Hepatocyte (in vitro differentiated cells): ENCODE measurements around the gene LRRC1. TPM values are rescaled to one million over a fixed set of nuclear protein-coding genes. Genes with fewer than 3 reads are reported as not detected.

Source experiments
- DNase-seq: peaks from one replicate; pipeline ENCODE4 v3.0.0-alpha.2; 2016; ENCODE audit warnings: low spot score
- H2AFZ ChIP-seq: fragments of 200-600 bp; sonication (generic); 2 replicates; pipeline ENCODE4 v1.6.0; 2016; ENCODE audit warnings: antibody characterized with exemption, mild to moderate bottlenecking
- H3K27ac ChIP-seq: fragments of 200-600 bp; sonication (generic); 2 replicates; pipeline ENCODE4 v1.5.1; 2016; ENCODE audit warnings: mild to moderate bottlenecking
- H3K27me3 ChIP-seq: fragments of 200-600 bp; sonication (generic); 2 replicates; pipeline ENCODE4 v1.6.1; 2016
- H3K36me3 ChIP-seq: fragments of 200-600 bp; sonication (generic); replicated peaks from 2 replicates; pipeline ENCODE4 v1.5.1; 2016; ENCODE audit warnings: low read depth; ENCODE audit not compliant: insufficient read depth
- H3K4me1 ChIP-seq: fragments of 200-600 bp; sonication (generic); 2 replicates; pipeline ENCODE4 v1.5.1; 2016; ENCODE audit warnings: mild to moderate bottlenecking, moderate library complexity; ENCODE audit not compliant: insufficient read depth
- H3K4me2 ChIP-seq: fragments of 200-600 bp; sonication (generic); 2 replicates; pipeline ENCODE4 v1.6.0; 2016
- H3K4me3 ChIP-seq: fragments of 200-600 bp; sonication (generic); 2 replicates; pipeline ENCODE4 v1.5.1; 2016; ENCODE audit warnings: mild to moderate bottlenecking
- H3K79me2 ChIP-seq: fragments of 200-600 bp; sonication (generic); 2 replicates; pipeline ENCODE4 v1.6.0; 2017; ENCODE audit warnings: mild to moderate bottlenecking
- H3K9me2 ChIP-seq: fragments of 200-600 bp; sonication (generic); replicated peaks from 2 replicates; pipeline ENCODE4 v1.6.0; 2017; ENCODE audit warnings: mild to moderate bottlenecking; ENCODE audit not compliant: insufficient read depth
- H3K9me3 ChIP-seq: fragments of 200-600 bp; sonication (generic); 2 replicates; pipeline ENCODE4 v1.5.1; 2016; ENCODE audit warnings: low read depth, mild to moderate bottlenecking
- H4K20me1 ChIP-seq: fragments of 200-600 bp; sonication (generic); 2 replicates; pipeline ENCODE4 v1.6.0; 2016; ENCODE audit warnings: mild to moderate bottlenecking; ENCODE audit not compliant: insufficient read depth, poor library complexity, severe bottlenecking
- EZH2 ChIP-seq: fragments of 200-600 bp; sonication (generic); IDR thresholded peaks from 2 replicates; pipeline ENCODE4 v1.6.1; 2016; ENCODE audit warnings: antibody characterized with exemption, mild to moderate bottlenecking, borderline replicate concordance
- EZH2phosphoT487 ChIP-seq: fragments of 200-600 bp; sonication (generic); IDR thresholded peaks from one replicate; pipeline ENCODE4 v1.6.1; 2018; ENCODE audit warnings: antibody characterized with exemption, mild to moderate bottlenecking, low read depth, moderate library complexity; ENCODE audit not compliant: unreplicated experiment, severe bottlenecking
- WGBS: methylation state at CpG from one replicate; pipeline ENCODE4 v1.1.6; 2016; ENCODE audit warnings: low lambda C conversion rate; ENCODE audit errors: missing lambda C conversion rate; 5-methylcytosine and 5-hydroxymethylcytosine counted together
- polyA plus RNA-seq: library from polyadenylated mRNA; unstranded; fragments of >200 nt; fragmentation: Nextera tagmentation; extraction: Ambion mirVana; gene quantifications from 2 replicates; pipeline ENCODE4 v1.2.1, GENCODE V29; 2016
- total RNA-seq: library from RNA; depleted of rRNA; stranded (reverse); fragments of >200 nt; gene quantifications from 2 replicates; pipeline ENCODE4 v1.2.3, GENCODE V29; 2014
- TF ChIP-seq, protein P1 (sequence below): fragments of 200-600 bp; sonication (generic); IDR thresholded peaks from 2 replicates; pipeline ENCODE4 v1.5.1; 2016; ENCODE audit warnings: antibody characterized with exemption, mild to moderate bottlenecking; ENCODE audit not compliant: poor library complexity

The LRRC1 gene
- total and polyA plus RNA-seq, 2 experiments from 2014 or later = 54.3 to 61.4 TPM

DNA sequence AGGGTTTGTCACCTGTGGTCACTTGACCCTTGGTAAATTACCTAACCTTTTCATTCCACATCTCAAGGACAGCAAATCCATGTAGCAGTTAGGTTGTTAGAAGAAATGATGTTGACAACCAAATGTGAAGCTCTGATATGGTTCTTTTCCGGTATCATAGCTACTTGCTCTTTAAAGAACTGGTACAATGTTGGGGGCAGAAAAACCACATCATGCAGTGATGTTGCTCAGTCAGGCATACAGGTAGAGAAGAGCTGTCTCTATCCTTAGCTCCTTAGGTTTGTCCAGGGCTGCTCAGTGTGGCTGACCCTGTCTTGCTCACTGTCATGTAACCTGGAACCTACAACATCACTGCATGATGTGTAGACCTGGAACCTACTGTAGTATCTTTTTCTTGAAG lies 135.5 kb downstream of the LRRC1 start:
- Histone ChIP-seq H3K27ac (no peak overlapping the region), H3K79me2 (peaks cover under 1% of the 10 kb centered on the region), H2AFZ (no peak overlapping the region), H3K27me3 (no peaks in the 10 kb centered on the region), H3K4me1 (peaks cover 9% of the 10 kb centered on the region), H3K4me2 (no peak overlapping the region), H3K36me3 (no peaks in the 10 kb centered on the region), H3K9me2 (no peaks in the 10 kb centered on the region), H3K4me3 (no peak overlapping the region), H4K20me1 (no peaks in the 10 kb centered on the region), H3K9me3 (no peaks in the 10 kb centered on the region)
- TF ChIP-seq EZH2phosphoT487 = no peak
- TF ChIP-seq, protein P1, sequence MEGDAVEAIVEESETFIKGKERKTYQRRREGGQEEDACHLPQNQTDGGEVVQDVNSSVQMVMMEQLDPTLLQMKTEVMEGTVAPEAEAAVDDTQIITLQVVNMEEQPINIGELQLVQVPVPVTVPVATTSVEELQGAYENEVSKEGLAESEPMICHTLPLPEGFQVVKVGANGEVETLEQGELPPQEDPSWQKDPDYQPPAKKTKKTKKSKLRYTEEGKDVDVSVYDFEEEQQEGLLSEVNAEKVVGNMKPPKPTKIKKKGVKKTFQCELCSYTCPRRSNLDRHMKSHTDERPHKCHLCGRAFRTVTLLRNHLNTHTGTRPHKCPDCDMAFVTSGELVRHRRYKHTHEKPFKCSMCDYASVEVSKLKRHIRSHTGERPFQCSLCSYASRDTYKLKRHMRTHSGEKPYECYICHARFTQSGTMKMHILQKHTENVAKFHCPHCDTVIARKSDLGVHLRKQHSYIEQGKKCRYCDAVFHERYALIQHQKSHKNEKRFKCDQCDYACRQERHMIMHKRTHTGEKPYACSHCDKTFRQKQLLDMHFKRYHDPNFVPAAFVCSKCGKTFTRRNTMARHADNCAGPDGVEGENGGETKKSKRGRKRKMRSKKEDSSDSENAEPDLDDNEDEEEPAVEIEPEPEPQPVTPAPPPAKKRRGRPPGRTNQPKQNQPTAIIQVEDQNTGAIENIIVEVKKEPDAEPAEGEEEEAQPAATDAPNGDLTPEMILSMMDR = no peak
- no peak for TF ChIP-seq EZH2
- 93% methylated on average over 1 of the region's 1 CpG for whole genome bisulfite sequencing
- no peak for DNase-seq

DNA sequence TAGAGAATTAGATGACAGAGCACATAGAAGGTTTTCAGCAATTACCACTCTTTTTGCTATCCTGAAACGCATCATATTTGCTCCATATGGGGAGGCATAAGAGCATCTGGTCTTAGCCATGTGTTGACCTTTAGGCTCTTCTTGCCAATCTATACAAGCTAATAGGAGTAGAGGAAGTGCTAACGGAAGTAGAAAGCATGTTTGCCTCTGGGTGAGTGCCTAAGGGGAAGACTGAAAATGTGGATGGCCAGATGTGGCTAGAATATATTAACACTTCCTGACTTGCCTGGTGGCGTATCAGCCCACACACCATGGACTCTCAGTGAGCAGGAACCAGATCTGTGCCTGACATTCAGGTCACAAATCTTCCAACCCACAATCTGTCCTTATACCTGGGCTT lies 136.3 kb downstream of the LRRC1 start:
- no peak overlapping the region for H3K4me2 ChIP-seq
- WGBS = 84% methylated on average over 3 of the region's 3 CpGs
- no peaks in the 10 kb centered on the region for H3K79me2 ChIP-seq
- no peak for DNase-seq
- no peaks in the 10 kb centered on the region for H3K27me3 ChIP-seq
- H3K27ac ChIP-seq = no peak overlapping the region
- H2AFZ ChIP-seq = no peak overlapping the region
- H3K9me3 ChIP-seq = no peaks in the 10 kb centered on the region
- H3K9me2 ChIP-seq = no peaks in the 10 kb centered on the region
- no peaks in the 10 kb centered on the region for H4K20me1 ChIP-seq
- no peaks in the 10 kb centered on the region for H3K36me3 ChIP-seq
- H3K4me3 ChIP-seq = no peak overlapping the region
- H3K4me1 ChIP-seq = peaks cover 9% of the 10 kb centered on the region
- no peak for TF ChIP-seq EZH2
- TF ChIP-seq, protein P1 = no peak
- no peak for TF ChIP-seq EZH2phosphoT487

DNA sequence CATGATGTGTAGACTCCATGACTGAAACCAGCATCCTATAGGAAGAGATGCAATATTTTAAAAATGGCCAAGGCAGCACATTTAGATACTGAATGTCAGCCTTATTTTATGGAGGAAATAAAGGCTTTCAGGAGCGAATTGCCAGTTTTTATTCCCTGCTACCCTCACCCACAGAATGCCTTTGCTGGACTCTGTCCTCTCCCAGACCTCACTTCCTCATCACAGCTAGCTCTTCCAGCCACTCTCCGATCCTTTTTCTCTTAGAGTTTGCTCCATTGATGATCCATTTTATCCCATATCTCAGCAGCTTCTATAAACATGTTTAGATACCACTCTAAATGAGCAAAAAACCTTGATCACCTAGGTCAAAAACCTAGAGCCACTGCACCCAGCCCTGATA lies 137.7 kb downstream of the LRRC1 start:
- no peaks in the 10 kb centered on the region for H4K20me1 ChIP-seq
- H2AFZ ChIP-seq = no peak overlapping the region
- no peak overlapping the region for H3K4me2 ChIP-seq
- H3K79me2 ChIP-seq = no peaks in the 10 kb centered on the region
- 88% methylated on average over 2 of the region's 2 CpGs for WGBS
- H3K36me3 ChIP-seq = no peaks in the 10 kb centered on the region
- TF ChIP-seq EZH2 = no peak
- TF ChIP-seq, protein P1 = no peak
- no peak for TF ChIP-seq EZH2phosphoT487
- no peak overlapping the region for H3K4me3 ChIP-seq
- H3K4me1 ChIP-seq = peaks cover 3% of the 10 kb centered on the region
- no peaks in the 10 kb centered on the region for H3K9me3 ChIP-seq
- no peaks in the 10 kb centered on the region for H3K9me2 ChIP-seq
- no peak for DNase-seq
- no peaks in the 10 kb centered on the region for H3K27me3 ChIP-seq
- H3K27ac ChIP-seq = no peak overlapping the region

DNA sequence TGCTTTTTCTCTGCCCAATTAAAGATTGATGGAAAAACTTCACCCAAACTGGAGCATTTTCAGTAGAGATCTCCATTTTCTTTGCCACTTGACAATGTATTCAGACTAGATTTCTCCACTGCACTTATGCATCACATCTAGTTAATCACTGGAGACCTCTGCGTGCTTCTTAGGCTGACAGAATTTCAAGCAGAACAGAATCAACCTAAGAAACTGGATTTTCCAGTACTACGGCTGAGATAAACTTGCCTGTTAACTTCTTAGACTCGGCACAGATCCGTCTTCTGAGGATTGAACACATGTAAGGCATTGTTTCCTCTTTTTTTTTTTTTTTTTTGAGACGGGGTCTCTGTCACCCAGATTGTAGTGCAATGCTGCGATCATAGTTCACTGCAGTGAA lies 139.2 kb downstream of the LRRC1 start:
- H3K4me1 ChIP-seq = no peaks in the 10 kb centered on the region
- H3K79me2 ChIP-seq = no peaks in the 10 kb centered on the region
- no peak overlapping the region for H3K4me2 ChIP-seq
- no peak overlapping the region for H3K4me3 ChIP-seq
- no peaks in the 10 kb centered on the region for H3K36me3 ChIP-seq
- no peak overlapping the region for H3K27ac ChIP-seq
- no peaks in the 10 kb centered on the region for H3K9me2 ChIP-seq
- no peak overlapping the region for H2AFZ ChIP-seq
- H4K20me1 ChIP-seq = no peaks in the 10 kb centered on the region
- H3K27me3 ChIP-seq = no peaks in the 10 kb centered on the region
- WGBS = 75% methylated on average over 6 of the region's 6 CpGs
- H3K9me3 ChIP-seq = no peaks in the 10 kb centered on the region
- peak; percentile 17 for DNase-seq
- TF ChIP-seq EZH2 = no peak
- TF ChIP-seq, protein P1 = no peak
- no peak for TF ChIP-seq EZH2phosphoT487
